ENCODE data around the gene DACT1.

DACT1 gene

GRCh38 chr14:58637040-58637390 is 747 bp upstream of the DACT1 start:
- DNase-seq, result no peak

- no peak for DNase-seq
These were observed 752 bp downstream of the DACT1 start for GRCh38 chr14:58638231-58639197.

- DNase-seq, result no peak
These were observed 1.4 kb downstream of the DACT1 start for GRCh38 chr14:58639198-58639565.

- DNase-seq, result no peak
These were observed 2.2 kb downstream of the DACT1 start for GRCh38 chr14:58639842-58640484.

DNA sequence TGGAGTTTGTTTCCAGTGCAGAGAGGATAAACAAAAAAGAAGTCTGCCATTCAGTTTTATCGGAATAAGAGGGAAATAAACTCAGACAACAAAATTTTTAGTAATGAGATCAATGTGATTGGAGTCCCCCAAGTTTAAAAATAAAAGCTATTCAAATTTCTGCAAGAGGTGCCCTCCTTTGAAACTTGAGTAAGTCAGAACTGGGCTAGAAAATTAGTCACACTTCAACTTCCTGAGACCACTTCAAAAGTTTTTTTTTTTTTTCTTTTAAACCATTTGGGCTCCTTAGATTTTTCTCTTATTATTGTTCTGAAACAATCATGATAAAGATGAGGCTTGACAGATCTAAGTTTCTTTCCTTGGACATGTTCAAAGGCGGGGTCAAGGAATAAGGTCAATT is 3.2 kb downstream of the DACT1 start:
- no peak for DNase-seq

GRCh38 chr14:58641509-58641908 is 3.7 kb downstream of the DACT1 start:
- DNase-seq, result no peak

GRCh38 chr14:58643366-58643765 is 5.6 kb downstream of the DACT1 start:
- DNase-seq, result no peak

- DNase-seq, result no peak
These were observed 7.9 kb downstream of the DACT1 start for GRCh38 chr14:58645641-58646040.

- no peak for DNase-seq
These were observed 8.7 kb downstream of the DACT1 start for GRCh38 chr14:58646479-58646878.

- DNase-seq, result no peak
These were observed 10.0 kb downstream of the DACT1 start for GRCh38 chr14:58647777-58648176.

DNA sequence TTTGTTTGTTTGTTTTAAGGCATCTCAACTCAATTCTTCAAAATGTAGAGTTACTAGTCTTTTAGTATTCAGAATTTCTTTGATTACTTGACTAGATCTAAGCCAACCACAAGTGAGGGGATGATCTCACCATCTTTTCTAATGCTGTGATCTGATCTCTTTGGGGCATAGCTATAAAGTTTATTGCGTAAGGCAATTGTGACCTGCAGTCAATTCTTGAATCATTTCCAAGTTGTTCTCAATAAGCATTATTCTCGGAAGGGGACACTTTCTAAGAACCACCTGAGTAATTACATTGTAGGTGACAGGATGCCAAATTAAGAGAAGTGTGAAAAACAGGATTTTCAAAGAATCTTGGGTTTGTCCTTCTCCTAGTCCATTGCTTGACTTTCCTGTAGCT is 13.1 kb downstream of the DACT1 start:
- DNase-seq, result no peak

DNA sequence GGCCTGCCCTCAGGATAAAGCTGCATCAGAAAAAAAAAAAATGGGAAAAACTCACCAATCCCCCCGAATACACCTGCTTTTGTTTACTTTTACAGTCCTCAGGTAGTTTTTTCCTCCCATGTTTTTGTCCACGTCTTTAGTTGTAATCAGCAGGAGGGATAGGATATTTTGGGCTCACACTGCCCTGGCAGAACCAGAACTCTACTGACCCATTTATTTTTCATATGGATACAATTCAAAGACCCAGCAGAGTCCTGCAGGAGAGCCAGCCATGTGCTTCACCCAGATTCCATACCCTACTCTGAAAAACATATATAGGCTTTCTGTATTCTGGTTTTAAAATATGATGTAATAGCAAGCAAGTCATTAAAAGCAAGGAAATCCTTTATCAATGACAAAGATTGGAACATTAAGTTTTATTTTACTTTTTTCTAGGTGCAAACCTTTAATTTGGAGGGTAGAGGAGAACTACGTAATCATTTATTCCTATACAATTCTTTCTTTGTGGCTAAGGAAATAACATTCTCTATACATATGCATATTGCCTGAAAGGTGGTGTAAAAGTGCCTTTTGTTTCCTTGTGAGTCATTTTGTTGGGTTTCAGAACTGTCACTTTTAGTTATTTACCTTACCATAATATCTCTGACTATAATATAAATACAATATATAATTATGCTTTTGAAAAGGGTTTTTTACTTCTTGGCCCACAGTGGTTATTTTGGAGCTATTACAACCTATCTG is 19.1 kb downstream of the DACT1 start:
- no peak for DNase-seq

DNA sequence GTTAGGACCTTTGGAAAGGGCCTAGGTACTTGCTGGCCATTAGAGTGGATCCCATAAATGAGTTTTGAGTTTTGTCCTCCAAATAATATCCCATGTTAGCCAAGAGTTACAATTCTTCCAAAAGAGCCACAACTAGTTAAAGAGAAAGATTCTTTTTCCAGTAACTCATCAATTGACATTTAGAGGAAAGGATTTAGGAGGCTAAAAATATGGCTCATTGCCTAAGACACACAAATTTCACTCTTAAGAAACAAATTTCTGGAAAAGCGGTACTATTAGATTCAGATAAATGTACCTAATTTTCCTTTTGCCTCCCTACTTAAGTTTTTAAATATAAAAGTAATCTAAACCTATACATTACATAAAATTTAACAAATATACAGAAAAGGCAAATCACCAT is 21.3 kb downstream of the DACT1 start:
- DNase-seq, result no peak

DNA sequence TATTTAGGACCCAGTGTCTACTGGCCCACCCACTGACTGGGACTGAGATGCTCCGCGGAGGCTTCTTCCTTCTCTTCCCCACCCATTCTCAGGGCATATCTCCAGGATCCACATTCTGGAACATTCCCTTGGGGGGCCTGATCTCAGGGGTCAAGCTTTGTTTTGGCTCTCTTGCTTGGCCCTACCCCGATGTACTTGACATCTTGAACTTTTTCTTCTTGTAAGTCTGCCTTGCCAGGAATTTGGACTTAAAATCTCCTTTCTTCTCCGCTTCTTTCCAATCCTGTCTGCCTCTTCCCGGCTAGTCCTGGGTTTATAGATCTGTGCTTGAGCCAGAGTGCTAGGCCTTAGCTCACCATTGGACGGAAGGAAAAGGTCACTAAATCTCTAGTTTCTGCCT is 22.1 kb downstream of the DACT1 start:
- DNase-seq, result no peak

- no peak for DNase-seq
These were observed 22.6 kb downstream of the DACT1 start for GRCh38 chr14:58660407-58660806.

DNA sequence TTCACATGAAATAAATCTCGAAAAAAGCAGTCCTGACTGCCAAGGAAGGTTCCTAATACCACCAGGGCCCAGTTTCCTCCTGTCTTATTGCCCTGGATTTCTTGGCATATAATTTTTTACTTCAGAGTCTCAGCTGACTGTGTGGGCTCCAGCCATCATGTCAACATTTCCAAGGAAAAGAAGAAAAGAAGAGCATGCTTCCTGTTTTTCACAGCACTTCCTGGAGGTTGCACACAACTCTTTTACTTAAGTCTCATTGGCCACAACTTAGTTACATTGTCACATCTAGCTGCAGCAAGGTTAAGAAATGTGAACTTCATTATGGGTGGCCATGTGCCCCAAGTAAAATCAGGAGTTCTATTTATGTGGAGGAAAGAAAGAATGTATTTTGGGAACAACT is 24.3 kb downstream of the DACT1 start:
- DNase-seq, result peak; percentile 27 to 38

GRCh38 chr14:58662759-58663158 is 25.0 kb downstream of the DACT1 start:
- DNase-seq, result no peak

GRCh38 chr14:58663494-58664111 is 25.8 kb downstream of the DACT1 start:
- no peak for DNase-seq

DNA sequence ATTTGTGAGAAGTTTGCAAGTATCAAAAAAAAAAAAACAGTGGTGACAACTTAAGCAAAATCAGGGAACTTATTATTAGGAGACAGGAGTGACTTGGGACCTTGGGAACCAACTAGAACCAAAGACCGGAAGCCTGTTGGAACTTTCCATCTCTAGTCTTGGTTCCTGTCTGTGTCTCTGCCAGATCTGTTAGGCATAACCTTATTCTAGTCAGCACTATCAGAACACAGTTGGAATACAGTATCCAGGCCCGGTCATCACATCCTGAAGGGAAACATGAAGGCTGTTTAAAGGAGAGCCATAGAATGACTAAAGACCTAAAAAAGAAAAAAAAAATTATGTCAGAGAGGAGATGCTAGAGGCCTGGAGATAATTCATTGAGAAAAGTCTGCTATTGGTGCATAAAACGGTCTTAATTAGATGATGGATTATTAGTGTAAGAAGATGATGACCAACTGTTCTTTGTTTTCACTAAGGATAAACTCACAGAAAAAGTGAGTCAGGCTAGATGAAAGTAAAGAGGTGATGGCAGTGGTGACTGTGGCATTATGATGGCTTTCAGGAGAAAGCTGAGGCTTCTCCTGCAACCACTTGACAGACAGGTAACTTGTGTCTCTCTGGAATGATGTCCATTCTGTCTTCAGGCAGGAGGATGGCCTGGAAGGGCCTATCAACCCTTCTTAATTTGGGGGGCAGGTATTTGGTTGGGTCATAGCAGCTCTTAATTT is 28.2 kb downstream of the DACT1 start:
- no peak for DNase-seq

DNA sequence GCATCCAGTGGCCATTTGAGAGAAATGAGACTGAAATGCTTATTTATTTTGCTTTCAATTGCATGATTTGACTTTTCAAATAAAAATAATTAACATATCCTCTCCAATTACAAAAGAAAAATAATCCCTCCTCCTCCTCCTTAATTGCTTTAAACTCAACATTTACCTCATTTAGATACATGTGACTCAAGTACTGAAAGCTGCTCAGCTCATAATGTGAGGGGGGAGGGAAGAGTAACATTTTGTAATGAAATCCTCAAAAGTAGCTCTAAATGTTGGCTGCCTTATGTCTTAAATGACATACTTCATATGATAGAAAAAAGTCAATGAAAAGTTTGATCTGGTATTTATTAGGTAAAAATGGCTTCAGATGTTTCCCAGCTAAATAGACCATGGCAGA is 29.0 kb downstream of the DACT1 start:
- DNase-seq, result no peak

DNA sequence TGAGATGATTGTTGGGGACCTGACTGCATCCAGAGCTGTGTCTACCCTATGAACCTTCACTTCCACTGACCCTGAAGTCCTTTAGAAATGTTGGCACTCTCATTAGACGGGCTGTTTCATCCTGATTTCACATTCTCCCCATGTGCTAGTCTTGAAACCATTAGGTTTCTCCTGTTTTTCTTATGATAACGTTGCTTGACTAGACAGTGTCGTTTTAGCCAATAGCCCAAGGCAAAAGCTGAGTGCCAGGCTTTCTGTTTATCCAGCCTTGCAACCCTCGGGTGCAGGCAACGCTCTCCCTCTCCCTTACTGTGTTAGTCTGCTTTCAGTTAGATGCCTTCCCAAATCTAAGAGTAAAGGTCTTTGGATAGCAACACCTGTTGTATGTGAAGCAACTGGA is 30.1 kb downstream of the DACT1 start:
- DNase-seq, result no peak

DNA sequence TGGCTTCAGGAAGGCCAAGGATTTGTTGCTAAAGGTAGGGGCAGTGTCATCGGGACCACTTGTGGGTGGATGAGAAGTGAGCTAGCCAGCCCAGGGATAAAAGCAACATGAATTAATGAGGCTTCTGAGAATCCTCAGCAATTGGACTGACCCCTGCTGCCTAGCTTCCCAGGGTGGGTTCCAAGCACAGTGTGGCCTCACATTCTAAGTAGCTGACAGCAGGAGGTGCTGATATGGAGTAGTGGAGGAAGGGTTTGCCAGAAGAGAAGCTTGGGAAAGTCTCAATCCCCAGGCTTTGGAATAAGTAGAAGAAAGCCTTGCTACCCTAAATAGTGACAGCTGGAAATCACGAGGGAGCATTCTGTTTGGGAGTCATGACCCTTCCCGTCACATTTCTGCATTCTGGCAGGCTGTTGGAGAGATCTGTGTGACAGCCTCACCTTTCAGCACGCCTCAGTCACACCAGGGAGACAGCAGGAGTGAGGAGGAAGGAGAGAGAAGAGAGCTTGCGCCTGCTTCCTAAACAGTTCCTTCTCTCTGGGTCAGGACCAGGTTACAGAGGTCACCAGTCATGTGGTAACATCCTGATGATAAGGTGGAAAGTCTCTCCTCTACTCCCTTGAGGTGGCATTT is 31.2 kb downstream of the DACT1 start:
- DNase-seq, result no peak
